ENCODE data around the gene CCT4.

DNA sequence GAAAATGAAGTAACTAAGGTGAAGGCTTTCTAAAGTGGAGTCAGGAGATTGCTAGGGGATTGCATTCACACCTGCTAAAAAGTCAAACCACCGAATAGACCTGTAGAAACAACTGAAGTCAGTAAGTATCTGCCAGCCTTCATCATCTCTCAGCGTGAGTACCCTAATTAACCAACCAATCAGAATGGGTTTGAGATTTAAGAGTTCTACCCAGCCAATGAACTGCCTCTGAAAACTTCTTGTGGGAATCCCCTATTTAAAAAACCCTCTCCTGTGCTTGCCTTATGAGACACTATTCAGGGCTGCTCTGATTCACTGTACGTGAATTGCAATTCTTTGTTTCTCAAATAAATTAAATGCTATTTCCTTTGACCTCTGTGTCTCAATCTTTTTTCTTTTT lies 31.2 kb downstream of the CCT4 start:
- TF ChIP-seq CTCF (IDR thresholded peaks at IDR 0.05) (no peak), POLR2A (IDR thresholded peaks at IDR 0.05) (no peak)

Measured in uterus (tissue), 2 donors.